ENCODE results near the gene CREB3L1.

Gene CREB3L1

DNA sequence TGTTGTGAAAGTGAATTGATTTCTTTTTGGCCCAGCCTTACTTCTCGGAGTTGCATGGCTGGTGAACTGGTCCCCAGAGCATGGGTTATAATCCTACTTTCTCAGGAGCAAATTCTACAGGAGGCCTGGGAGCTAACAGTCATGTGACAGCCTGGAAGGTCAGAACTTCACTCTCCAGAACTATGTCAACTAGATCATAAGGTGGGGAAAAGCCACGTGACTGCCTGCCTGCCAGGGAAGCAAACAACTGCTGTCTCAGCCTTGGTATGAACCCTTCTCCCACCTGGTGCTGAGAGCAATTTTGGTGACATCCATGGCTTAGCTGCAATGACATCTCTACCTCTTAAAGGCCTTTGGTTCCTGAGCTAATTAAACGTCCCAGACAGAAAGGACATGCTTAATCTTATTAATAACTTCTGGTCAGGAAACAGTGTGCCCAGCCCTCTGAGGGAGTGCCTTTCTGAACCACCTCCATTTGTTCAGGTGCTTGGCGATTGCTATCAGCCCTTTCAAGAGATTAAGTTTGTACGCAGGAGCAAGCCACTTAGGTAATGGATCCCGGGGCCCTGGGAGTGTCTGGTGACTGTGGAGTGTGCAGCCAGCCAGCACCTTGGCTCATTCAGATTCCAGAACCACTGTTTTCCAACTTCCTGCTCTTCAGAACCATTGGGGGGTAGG, 1.4 kb upstream of the CREB3L1 start:
- DNase-seq = no peak

GRCh38 chr11:46277313-46277621, 195 bp upstream of the CREB3L1 start:
- peak; percentile 78 for DNase-seq

DNA sequence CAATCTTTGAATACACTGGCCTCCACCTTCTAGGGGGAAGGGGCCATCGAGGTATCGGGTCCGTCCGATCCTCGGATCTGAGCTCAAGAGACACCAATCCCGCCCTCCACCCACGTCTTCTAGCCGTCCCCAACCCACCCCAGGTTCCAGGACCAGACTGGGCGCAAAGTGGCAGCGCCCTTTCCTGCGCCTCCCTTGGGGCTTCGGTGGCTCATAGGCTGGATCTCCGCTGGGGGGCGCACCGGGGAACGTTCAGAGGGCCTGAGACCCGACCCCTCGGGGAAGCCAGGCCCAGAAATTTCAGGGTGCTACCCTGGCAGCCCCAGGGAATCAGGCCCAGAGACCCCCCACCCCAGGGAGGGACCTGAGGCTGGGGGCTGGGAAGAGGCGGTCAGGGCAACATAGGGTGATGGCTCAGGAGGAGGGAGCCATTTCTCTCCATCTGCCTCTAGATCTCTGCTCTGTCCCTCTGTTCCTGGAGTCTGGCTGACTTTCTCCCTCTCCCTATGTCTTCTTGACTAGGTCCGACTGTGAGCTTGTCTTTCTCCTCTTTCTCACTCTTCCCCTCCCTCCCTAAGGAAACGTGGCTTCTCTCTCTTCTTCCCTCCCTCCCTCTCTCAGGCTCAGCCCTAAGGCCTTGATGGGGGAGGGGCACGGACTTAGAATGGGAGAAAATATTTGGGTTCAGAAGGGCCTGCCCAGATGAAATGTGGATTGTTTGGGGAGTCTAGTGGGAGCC, 1.1 kb downstream of the CREB3L1 start:
- DNase-seq = peak; percentile 72

GRCh38 chr11:46279126-46280099, 2.0 kb downstream of the CREB3L1 start:
- DNase-seq = peak; percentile 80

DNA sequence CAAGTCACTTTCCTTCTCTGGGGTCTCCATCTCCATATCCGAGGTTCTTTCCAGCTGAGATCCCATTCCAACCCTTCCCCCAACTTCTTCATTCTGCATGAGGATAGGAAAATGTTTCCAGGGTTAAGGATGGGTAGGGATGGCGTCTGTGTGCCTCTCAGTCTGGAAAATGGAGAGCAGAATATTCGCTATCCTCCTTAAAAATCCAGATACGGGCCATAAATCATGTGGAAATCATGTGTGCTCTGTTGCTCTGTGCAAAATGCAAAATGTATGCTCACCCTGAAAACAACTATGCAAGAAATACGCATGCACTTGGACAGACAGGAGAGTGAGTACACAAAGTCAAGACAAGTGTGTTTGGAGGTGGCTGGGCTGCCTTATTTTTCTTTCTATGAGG, 3.2 kb downstream of the CREB3L1 start:
- DNase-seq = no peak

DNA sequence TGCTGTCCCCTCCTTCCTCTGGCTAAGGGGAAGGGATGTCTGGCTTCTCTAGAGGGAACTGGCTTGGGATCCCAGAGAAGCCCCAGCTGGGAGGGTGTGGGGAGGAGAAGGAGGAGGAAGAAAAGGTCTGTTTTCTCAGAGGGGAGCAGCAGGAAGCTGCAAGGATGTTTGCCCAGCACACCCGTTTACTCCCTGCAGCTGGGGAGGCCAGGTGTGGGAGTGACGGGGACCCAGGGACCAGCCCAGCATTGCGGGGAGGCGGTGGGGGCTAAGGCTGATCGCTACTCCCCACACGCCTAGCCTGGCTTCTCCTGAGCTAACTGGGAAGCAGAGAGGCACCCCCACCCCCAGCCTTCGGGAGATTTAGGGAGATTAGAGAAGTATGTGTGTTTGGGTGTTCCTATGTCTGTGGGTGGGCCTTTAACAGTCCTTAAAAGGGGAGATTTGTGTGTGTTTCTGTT, 3.9 kb downstream of the CREB3L1 start:
- peak; percentile 85 for DNase-seq

GRCh38 chr11:46285173-46285572, 7.7 kb downstream of the CREB3L1 start:
- DNase-seq = peak; percentile 35

- DNase-seq = peak; percentile 55
Observed at GRCh38 chr11:46285594-46286033, 8.2 kb downstream of the CREB3L1 start.

- DNase-seq = no peak
Observed at GRCh38 chr11:46286789-46287188, 9.3 kb downstream of the CREB3L1 start.

- DNase-seq = no peak
Observed at GRCh38 chr11:46288451-46288850, 11.0 kb downstream of the CREB3L1 start.

- DNase-seq = no peak
Observed at GRCh38 chr11:46290011-46290410, 12.5 kb downstream of the CREB3L1 start.

- peak; percentile 99 for DNase-seq
Observed at GRCh38 chr11:46290598-46291309, 13.3 kb downstream of the CREB3L1 start.

DNA sequence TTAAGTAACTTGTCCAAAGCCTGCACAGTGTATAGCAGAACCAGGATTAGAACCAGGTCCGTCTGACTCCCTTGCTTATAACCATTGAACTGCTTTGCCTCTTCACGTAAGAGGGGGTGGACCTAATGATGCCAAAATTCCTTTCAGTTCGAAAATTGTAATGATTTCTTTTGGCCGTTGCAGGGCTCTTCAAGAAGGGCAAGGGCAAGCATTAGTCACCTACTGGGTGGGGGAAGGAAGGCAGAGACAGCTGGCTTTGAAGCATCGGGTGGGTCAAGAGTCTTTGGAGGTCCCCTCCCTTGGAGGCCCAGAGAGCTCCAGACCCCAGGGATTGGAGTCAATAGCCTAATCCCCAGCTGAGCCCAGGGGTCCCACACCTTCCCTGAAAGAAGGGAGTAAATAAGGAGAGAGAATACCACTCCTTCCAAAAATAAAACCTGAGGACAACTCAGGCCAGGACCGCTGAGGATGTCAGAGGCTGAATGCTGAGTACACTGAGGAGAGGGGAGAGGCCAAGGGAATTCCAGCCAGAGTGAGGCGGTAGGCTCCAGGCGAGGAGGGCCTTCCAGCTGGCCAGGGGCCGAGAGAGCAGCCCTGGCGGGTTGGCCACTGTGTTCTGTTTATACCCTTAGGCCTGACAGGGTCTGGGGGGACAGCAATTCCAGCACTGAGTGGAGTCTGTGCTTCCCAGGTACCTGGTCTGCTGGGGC, 14.1 kb downstream of the CREB3L1 start:
- DNase-seq = peak; percentile 78

GRCh38 chr11:46293066-46293465, 15.6 kb downstream of the CREB3L1 start:
- no peak for DNase-seq

DNA sequence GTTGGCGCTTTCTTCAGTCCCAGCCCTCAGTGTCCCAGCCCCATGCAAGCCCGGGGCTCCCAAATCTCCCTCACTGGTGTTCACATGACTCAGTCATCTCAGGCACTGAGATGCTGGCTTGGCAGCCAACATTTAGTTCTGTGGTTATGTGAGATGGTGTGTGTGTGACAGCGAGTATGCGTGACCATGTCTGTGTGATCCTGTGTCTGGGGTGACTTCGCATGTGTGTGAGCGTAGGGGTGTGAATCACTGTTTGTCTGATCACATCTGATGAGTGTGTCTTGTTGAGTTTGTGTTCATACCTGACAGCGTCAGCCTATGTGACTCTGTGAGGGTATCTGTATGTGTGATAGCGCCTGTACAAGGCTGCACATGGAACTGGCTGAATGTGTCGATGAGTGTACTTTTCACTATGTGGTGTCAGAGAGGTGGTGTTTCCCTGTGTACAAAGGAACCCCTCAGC, 16.2 kb downstream of the CREB3L1 start:
- DNase-seq = peak; percentile 99

DNA sequence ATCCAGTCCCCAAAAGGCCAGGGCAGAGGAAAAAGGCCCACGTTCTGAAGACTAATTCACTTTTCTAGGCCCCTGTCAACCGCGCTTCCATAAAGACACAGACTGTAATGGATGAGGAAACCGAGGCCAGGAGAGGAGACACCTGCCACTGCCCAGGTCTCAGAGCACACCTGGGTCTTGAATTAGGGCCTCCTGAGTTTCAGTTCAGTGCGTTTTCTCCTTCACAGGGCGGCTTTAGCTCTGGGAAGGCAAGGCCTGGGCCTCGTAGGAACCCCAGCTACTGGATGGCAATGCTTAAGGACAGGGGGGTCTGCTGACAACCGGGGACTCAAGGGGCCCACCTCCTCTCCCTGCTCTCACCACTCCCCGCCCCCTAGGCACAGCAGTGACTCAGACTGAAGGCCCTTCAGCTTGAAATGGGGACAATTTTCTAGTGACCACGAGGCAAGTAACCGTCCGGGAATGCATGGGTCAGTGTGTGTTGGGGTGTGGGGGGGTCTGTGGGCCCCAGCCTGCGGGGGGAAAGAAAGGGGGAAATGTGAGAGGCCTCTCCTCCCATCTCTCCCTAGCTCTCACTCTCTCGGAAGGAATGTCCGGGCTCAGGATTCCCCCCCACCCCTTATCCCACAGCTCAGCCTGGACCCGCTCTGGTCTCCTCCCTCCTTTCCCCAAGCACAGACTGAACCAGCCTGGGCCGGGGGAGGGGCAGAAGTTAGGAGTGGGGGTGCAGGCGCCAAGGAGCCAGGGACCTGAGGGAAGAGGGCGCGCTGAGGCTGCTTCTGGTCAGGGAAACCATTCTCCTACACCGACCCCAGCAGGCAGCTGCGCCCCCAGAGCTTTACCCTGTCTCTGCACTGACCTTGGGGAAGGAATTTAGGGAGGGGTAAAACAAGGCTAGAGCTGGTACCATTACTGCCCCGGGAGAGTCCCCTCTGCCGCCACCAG, 17.2 kb downstream of the CREB3L1 start:
- peak; percentile 99 for DNase-seq

- peak; percentile 86 for DNase-seq
Observed at GRCh38 chr11:46295312-46296058, 18.0 kb downstream of the CREB3L1 start.

DNA sequence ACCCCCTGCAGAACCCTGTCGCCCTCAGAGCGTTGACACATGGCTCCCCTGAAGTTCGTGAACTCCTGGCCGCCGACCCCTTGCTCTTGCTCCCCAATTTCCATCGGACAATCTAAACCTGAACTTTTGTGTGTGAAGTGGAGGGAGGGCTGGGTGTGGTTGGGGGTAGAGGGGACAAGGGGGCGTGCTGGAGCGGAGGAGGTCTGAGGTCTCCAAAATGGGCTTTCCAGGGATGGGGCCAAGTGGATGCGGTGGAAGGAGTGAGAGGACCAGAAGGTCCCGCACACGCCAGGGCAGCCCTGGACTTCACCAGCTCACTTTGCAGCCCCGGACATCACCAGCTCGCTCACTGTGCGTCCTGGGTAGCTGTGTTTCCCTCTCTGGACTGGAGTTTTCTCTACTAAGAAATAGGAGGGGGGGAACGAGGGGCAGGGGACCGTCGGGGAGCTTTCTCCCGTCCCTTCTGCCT, 18.6 kb downstream of the CREB3L1 start:
- no peak for DNase-seq

All from fibroblast of skin of right biceps (primary cell).